HG03378 (cell line): Measurements from ENCODE around the gene SGMS1.
A peak's percentile ranks its signal among the peaks of the same experiment; 100 is the strongest.
"Not testable (repeated sequence)": the region's sequence is repeated elsewhere in the genome, so short reads cannot be mapped to it uniquely, and the experiment has no call there.

Experiments used
- ATAC-seq: cut with Tn5 transposase; IDR thresholded peaks from one replicate; pipeline ENCODE4 v1.9.1; 2021; ENCODE audit warnings: mild to moderate bottlenecking, moderate library complexity; ENCODE audit not compliant: unreplicated experiment

The SGMS1 gene

DNA sequence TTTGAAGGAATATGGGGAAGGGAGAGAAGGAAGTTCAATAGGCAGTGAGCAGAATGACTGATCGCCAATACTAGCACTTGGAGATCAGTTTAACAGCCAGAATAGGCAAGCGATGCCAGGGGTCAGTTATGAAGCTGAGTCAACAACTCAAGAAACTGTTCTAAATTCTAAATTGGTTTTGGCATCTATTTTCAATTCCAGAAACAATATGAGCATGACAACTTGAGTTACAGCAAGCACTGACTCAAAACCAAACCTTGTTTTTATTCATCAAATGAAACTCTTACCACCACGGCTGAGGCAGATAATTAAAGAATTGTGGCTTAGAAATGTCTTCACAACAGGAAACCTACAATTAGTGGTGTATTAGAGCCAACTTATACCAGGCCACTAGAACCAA, 192.0 kb downstream of the SGMS1 start:
- peak; percentile 88 for ATAC-seq

DNA sequence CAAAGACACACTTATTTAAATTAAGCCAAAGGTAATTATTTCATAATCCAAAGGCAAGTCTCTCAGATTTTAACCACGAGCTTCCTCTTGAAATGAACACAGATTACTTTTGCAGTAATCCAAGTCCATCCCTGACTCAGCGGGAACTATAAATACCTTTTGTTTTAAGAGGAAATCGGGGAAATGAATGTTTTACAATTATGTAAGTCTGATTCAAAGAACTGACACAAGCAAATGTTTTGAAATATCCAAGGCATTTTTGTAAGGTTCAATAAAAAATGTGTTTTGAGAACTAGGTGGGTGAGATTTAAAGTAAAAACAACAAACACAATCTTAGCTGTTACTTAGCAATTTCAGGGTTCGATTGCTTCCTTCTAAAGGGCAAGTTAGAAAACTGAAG, 192.6 kb downstream of the SGMS1 start:
- ATAC-seq = no peak

DNA sequence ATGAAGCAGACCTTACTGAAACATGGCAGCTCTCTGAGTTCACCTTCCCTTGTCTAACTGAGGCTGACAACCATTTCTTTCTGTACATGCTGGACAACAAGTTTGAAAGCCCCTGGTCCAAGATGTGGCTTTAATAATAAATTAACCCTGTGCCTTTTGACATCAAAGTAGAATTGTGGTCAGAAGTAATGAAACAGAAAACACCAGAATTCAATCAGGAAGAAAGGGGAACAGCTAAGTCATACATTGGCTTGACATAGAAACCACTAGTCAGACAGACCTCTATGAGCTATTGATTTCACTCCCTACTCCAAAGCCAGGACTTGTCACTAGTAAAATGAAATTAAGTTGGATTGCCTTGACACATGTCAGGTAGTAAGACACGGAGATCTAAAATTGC, 197.3 kb downstream of the SGMS1 start:
- ATAC-seq = peak; percentile 86

DNA sequence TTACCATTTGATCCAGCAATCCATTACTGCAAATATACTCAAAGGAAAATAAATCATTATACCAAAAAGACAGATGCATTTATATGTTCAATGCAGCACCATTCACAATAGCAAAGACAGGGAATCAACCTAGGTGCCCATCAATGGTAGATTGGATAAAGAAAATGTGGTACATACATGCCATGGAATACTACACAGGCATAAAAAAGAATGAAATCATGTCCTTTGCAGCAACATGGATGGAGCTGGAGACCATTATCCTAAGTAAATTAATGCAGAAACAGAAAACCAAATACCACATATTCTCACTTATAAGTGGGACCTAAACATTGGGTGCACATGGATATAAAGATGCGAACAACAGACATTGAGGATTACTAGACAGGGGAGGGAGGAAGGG, 198.5 kb downstream of the SGMS1 start:
- ATAC-seq = not testable (repeated sequence)

DNA sequence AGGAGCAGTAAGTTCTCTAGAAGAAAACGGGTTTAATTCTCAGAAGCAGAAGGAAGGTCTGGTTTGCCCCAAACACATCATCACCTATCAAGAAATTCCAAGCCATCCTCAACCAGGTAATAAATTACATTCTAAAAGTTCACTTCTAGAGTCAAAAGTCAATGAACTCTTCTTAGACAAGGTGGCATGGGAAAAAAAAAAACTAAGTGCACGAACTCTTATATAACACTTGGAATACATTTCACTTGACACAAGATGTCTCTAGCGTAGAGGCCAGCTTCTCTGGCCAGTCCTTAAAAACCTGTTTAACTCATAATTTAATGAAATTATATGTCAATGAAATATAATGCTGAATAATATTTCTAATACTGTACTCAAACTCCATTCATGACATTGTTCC, 200.3 kb downstream of the SGMS1 start:
- no peak for ATAC-seq

DNA sequence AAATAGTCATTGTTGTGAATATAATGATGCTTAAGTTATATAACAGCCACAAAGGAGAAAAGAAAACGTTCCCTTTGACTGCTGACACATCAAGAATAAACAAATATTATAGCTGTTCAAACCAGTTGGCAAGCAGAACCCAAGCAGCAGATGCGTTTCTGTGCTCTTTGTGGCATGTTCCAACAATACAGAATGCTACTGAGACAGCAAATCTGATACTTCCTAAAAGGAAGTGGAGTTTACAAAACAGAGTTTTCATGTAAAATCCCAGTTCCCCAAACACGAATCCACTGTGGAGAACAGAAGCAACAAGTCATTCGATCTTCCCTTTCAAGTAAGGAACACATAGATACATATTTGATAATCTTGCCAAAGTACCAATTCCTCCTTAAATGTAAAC, 201.5 kb downstream of the SGMS1 start:
- ATAC-seq = no peak

DNA sequence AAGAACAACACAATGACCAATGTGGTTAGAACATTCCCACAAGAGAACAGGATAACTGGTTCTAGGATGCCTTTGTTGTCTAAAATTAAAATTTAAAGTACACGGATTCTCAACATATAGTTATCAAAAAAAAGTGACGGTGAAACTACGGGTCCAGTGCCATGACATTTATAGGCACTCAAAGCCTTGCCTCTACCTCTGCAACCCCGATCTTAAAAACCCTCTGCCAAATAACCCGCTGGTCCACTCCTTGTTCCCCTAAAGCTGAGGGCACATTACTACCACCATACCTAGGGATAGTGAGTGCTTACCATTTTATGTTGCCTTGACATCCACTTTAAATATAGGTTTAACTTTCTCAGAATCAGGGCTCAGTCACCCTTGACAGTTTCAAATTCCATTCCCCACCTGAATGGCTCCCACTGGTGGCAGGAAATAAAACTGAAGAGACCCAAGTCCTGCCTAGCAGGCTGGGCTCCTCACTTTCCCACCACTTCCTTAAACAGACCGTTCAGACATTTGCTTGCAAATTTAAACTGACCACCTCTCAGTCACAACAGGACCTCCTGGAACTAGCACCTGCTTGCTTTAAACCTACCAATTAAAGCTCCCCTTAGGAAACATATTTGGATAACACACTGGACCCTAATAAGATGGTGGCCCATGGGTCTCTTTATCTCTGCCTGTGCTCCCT, 202.6 kb downstream of the SGMS1 start:
- peak; percentile 44 for ATAC-seq

DNA sequence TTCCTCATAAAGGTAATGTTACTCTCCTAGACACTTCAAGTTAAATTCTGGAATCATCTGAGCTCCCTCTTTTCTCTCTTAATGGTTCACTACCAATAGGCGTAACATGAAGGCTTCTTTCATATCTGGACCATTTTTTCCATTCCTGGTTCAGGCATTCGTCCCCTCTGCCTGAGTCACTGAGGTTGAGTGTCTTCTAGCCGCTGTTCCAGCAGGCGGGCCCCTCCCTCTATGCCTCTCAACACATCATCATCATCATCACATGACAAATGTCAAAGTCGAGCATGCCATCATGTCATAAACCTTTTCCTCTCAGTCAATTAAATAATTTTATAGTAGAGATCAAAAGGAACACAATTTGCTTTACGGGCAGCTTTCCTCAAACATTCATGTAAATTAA, 203.6 kb downstream of the SGMS1 start:
- ATAC-seq = no peak

DNA sequence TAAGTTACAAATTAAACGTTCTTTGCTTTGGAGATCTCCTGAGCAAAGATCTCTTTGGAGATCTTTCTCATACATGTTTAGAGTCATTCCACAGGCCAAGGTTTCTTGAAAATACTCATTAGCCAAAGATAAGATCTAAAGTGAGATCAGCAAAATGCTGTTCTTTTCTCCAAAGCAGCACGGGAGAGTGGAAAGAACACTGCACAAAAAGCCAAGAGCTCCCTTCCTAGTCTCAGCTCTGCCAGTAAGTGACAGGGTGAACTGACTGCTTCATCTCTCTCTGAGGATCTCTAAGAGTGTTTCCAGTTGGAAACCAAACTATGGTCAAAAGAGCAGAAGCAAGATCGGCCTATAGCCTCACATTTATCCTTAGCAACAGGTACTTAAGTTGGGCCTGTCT, 204.0 kb downstream of the SGMS1 start:
- no peak for ATAC-seq

DNA sequence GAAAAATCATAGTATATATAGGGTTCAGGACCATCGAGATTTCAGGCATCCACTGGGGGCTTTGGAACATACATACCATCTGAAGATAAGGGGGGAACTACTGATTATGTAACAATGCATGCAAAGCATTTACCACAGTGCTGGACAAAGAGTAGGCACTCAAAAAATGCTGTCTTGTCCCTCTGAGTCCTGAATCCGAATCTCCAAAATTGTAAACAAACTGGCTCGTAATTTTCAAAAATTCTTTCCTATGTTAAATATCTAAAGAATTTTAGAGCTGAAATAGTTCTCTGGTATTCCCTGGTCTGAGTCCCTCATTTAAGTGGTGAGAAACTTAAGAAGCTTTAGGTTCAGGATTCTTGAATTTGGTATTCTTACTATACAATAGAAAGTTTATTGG, 204.7 kb downstream of the SGMS1 start:
- ATAC-seq = no peak

DNA sequence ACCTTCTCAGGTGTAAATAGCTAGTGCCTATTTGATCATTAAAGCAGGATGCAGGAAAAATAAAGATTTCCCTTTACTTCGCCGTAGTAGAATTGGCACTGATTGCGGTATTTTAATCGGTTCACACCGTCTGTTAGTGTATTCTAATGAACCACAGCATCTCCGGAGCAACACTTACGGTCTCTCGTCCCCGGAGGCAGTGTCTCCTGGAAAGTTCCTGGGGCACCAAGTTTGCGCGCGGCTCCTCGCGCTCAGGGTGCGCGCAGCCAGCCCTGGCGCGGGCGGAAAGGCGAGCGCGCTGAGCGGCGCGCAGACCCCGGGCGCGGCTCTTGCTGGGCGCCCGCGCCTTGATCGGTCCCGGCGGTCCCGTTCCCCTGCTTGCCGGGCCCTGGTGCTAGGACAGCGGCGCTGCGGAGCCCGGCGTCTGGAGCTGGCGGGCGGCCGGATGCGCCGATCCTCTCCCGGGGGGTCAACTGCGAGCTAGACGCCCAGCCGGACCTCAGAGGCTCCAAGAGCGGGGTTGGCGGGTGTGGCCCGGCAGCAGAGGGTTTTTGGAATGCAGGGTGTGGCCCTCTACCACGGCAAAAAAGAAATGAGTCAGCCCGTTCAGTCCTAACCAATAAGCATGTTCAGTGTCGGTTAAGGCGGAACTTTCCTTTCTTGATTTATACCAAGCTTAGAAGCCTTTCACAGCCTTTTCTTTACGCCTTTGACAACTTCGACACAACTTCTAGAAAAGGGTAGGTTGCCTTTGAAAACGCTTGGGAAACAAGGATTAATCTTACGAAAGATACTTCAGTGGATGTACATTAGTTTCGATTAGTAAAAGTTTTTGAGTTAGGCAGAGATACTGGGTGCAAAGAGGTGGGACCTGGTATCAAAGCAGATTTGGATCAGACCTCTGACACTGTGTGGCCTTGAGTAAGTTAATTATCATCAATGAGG, 205.6 kb downstream of the SGMS1 start:
- peak; percentile 77 for ATAC-seq

DNA sequence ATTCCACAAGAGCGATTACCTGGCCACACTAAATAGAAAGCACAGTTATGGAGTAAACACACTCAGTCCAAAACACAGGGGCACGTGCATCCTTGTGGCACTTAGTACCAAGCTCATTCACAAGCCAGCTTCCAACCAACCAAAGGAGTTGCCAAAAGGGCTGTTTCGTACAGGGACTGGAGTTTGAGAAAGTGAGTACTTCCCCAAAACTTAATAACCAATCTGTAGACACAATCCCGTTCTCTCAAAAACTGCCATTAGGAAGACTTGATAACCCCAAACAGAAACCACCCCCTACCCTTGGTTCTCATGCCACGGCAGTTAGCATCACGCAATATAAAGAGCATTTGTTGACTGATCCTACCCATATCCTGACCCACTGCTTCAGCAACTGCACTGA, 206.3 kb downstream of the SGMS1 start:
- peak; percentile 19 for ATAC-seq

DNA sequence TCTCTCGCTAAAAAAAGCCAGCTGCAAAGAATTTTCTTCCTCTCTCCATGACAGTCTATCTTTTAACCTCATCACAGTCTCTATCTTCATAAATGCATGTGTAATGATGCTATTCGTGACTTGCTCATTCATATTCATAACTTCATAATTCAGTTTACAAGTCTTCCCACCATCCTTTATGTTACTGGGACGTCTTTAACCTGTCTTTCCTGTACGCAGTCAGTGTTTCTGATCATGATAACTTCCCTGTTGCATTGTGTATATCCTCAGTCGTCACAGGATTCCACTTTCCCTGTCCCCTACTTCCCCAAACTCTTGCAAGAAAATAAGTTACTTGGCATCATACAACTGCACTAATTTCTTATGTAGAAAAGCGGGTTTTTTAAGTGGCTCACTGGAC, 206.9 kb downstream of the SGMS1 start:
- no peak for ATAC-seq

DNA sequence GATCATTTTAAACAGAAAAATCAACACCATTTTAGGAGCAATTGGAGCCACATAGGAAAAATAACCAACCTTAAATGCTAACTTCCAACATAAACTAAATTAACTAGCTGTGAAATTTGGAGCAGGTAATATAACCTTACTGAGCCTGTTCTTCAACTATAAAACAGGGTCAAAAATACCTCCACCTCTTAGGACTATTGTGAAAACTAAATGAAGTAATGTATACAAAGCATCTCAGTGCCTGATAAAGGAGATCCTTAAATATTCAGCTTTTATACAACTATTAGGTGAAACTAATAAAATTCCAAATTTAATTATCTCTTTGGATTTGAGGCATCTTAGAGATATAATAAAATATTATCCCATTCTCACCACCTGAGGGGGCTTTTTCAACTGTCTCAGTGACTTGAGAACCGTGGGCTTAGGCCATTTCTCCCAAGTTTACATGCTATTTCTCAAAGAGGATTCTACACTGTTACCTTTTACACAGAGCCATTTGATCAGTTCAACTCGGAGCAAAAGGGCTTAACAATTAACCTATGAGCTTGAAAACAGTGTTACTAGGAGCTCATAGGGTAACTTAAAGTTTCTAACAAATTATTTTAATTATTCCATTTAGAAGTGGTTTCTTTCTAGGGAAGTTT, 207.5 kb downstream of the SGMS1 start:
- no peak for ATAC-seq

DNA sequence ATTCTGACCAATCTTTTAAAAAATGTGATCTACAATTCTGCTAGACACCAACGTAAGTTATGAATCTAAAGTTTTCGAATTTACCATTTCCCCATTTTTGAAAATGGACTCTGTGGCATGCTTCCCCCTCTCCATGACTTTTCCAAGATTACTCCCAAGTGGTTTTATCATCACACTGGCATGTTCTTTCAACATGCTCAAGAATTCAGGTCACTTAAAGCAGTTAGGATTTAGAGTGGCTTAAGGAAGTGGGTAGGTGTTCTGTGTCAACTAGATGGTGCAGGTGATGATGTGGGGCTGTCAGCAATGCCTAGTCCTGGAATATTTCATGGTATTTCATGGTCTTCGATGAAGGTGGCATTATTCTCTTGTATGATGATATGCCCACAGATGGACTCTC, 208.5 kb downstream of the SGMS1 start:
- no peak for ATAC-seq

DNA sequence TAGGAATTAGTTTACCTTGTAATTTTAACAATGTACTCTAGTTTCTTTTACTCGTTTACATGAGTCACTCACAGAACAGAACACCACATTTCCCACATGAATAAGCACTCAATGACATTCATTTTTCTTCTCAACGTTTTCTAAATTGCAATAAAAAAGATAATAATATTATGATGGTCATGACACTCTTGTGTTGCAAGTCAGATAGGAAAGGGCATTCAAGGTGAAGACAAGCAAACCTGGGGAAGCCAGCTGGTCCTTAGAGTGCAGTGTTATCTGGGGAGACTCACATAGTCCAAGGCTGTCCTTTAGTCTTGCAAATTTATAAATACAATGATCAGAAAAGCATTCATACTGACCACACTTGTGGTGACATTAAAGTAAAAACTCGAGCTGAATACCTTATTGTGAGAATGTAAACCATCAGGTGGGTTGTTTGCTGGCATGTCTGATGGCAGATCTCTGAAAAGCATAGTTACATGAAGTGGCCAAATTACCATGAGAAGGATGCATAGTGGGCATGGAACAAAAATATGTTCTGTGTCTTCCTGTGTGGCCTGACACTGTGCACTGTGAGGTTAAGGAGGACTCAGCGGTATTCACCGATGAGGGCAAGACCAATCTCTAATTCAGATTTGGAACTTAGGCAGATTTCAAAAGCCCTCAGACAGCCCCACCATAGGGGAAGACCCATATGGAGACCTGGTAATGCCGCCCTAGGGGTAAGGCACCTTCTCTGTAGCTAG, 213.5 kb downstream of the SGMS1 start:
- no peak for ATAC-seq

DNA sequence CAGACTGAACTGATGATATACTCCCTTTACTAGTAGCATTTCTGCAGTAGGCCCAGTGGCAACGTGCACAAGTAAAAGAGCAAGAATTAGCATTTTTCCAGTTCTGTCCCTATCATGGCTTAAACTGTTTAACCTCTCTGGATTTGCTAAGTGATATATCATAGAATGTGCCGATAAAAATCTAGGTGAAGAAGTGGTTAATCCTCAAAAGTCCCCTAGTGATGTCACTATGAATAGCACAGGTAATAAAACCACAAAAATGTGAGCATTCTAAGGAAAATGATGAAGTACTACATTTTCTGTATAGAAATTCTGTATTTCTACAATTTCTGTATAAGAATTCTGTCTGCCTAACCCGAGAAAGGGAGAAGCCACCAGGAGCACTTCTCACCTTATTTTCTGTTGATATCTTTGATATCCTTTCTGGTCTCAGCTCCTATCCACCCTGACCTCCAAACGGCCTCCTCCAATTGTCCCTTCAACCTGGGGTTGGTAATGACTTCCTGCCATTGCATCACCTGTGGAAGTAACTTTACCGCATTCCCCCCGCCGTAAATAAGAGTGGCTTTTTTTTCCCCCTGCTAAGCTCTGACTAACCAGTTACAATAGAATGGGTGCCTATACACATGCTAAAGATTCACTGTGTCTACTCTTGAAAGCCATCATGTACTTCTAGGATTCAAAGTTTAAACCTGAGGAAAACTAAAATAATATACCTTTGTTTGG, 216.5 kb downstream of the SGMS1 start:
- no peak for ATAC-seq

DNA sequence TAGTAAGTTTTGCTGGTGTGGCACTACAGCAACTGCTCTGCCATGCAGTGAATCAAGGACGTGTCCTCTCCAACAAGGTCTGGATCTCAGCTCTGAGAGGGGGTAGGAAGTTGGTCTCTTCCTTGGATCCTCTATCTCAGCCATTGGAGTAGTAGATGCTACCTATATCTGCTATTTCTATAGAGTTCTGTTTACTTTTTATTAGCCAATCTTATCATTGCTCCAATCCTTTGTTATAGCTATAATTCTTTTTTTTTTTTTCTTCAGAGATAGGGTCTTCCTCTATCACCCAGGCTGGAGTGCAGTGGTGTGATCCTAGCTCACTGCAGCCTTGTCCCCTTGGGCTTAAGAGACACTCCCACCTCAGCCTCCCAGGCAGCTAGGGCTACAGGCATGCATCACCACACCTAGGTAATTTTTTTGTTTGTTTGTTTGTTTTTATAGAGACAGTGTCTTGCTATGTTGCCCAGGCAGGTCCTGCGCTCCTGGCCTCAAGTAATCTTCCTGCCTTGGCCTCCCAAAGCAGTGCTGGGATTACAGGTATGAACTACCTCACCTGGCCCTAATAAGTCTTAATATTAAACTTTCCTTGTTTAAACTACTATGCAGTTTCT, 217.2 kb downstream of the SGMS1 start:
- ATAC-seq = no peak

DNA sequence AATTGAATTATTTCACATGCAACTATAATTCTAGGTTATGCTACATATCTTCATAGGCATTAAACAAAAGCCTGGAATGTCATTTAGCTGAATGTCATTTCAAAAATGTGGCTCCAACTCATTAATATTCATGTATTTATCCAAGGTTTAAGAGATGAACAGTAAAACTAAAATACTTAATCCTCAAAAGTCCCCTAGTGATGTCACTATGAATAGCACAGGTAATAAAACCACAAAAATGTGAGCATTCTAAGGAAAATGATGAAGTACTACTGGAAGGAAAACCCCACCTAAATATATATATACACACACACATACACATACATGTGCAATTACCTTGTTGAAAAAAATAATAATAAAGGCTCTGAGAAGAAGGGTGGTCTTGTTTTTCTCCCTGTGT, 218.0 kb downstream of the SGMS1 start:
- ATAC-seq = no peak
